GM18505 (cell line): Measurements from ENCODE around the gene CTSL.

Experiments used
- ATAC-seq: cut with Tn5 transposase; IDR thresholded peaks from one replicate; pipeline ENCODE4 v1.9.1; 2021; ENCODE audit not compliant: unreplicated experiment
- POLR2A ChIP-seq: IDR thresholded peaks from 4 replicates; pipeline ENCODE4 v1.6.1; 2011; ENCODE audit warnings: borderline replicate concordance; ENCODE audit not compliant: insufficient read depth, insufficient read length; ENCODE audit errors: extremely low read depth

The CTSL gene

DNA sequence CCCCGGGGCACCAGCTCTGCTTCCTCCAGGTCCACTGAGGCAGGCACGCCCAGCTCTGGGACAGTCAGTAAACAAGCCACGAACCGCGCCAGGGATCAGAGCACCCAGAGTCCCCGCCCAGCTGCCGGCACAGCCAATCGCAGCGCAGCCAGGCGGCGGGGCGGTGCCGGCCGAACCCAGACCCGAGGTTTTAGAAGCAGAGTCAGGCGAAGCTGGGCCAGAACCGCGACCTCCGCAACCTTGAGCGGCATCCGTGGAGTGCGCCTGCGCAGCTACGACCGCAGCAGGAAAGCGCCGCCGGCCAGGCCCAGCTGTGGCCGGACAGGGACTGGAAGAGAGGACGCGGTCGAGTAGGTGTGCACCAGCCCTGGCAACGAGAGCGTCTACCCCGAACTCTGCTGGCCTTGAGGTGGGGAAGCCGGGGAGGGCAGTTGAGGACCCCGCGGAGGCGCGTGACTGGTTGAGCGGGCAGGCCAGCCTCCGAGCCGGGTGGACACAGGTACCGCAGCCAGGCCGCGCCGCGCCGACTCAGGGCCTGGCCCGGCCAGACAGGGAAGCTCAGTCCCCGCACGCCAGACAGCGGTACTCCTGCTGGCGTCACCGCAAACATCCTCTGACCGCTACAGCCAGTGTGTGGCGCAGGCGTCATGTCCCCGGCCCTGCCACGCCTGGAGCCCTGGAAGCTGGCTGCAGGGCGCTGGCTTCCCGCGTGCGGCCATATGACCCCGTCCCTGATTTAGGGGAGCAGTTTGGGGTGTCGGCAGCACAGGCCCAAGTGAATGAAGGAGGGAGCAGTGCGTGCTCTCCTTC, at the start of gene CTSL:
Gene CTSL, plus strand, starts transcription at position 220 of the 810 bp plus-strand sequence. CDS start 1,485 bp downstream, outside the sequence.
- no peak for TF ChIP-seq POLR2A
- peak; percentile 62 for ATAC-seq

DNA sequence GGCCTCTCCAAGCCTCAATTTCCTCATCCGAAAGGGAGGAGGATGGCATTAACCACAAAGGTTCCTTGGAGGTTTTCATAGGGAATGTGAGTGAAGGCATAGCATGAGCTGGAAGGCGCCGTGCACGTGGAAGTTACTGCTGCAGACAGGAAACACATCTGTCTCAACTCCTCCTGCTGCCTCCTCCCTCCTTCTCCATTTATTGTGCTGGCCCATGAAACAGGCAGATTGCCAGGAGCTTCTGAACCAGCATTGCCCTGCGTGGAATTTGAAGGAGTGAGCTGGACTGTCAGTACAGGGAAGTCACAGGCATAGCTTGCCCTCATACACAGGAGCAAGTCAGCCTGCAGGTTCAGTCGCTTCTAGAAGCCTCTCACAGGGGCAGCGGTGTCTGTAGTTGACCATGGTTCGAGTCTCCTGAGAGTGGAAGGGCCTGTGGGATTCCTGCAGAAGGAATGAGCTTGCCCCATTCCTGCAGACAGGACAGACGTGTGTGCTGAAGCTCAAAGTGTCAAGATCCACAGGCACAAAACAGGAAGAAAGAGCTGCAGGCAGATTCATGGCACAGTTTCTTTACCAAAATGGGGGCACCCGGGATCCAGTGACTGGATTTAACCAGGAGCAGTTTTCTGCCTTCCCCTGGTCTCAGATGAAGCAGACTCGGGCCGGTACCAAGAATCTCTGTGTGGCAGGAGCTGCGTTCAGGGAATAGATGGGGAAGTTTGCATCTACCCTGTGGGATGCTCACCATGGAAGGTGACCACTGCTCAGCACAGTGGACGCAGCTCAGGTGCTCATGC, 48.7 kb upstream of the CTSL start:
- no peak for TF ChIP-seq POLR2A
- no peak for ATAC-seq

DNA sequence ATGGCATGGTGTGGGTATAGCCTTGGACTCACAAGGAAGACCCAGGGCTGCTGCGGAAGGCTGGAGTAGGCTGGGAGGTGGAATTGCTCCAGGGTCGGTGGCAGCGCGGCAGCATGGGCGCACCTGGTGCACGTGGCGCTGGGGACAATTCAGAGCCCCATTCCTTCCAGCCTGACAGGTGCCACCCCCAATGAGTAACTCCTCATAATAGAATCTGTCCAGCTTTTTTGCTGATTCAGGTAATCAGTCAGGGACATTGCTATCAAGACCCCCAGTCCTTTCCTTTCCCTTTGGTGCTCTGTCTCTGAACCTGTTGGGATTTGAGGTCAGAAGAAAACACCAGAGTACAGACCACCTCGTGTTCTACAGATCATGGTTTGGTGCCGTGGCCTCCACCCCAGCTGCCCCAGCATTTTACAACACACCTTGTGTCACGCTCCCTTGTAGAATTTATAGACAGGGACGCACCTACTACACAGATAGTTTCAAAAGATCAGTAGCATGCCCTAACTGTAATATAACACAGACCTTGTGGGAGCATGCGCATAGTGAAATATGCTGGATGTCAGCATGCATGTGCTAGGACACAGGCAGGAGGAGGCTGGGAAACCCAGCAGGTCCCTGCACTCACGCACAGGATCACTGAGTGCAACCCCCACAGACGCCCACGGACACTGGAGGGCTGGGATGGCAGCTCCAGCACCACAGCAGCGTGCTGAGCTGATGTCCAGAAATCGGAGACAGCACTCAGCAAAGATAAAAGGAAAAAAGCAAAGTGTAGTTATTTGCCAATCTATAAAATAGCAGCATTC, 47.9 kb upstream of the CTSL start:
- ATAC-seq: no peak

DNA sequence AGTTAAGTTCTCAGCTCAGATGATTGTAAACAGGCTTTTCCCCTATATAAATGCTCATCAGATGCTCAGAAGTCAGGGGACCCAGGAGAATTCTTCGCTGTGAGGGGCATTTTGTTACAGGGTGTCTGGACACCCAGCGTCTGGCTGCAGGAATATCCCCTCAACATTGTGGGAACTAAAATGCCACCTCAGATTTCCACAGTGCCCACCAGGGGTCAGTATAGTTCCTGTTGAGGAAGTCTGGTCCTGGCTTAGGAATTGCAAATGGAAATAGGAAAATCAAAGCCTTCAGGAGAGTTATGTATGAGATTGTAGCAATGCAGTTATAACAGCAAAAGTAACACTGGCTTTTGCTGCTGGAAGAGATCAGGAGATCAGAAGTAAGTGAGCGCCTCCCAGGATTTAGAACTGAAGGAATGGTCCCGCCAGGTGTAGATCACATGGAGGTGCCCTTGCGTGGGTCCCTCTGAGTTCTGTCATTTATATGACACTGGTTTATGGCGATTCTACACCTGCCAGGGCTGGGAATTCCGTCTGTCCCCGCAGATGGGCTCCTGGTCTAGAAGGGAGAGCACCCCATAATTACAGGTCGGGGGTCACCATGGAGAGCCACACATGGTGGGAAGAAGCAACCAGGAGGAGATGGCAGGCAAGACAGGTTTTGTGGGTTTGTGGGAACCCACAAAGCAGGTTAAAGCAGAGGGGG, 47.1 kb upstream of the CTSL start:
- no peak for ATAC-seq
- TF ChIP-seq POLR2A: no peak

More for the DNA sequence above, 47.9 kb upstream of the CTSL start:
- no peak for TF ChIP-seq POLR2A

DNA sequence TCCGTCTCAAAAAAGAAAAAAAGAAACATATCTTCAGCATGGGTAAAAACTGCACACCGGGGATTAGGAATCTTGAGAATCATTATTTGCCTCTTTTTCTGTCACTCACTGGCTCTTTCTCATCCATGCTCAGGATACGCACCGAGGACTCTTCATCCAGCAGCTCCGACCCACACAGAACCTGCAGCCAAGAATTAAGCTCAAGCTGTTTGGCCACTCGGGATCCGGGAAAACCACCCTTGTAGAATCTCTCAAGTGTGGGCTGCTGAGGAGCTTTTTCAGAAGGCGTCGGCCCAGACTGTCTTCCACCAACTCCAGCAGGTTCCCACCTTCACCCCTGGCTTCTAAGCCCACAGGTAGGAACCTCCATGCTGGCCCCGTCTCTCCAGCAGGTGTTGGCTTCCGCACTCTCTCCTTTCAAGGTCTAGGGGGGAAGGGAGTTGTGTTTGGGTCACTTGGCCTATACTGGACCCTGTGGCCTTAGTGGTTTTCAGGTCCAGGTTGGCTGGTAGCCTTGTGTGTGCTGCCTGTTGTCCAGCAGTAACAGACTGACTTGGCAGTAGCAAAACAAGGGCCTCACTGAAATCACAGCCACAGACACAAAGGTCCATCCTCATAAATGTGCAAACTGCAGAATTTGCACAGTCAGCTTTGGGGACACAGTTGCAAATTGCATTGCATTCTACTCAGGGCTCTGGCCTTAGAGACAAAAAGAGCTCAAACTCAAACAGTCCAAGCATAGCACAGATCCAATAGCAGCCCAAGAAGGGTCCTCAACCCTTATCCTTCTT, 44.5 kb upstream of the CTSL start:
- no peak for ATAC-seq
- no peak for TF ChIP-seq POLR2A

DNA sequence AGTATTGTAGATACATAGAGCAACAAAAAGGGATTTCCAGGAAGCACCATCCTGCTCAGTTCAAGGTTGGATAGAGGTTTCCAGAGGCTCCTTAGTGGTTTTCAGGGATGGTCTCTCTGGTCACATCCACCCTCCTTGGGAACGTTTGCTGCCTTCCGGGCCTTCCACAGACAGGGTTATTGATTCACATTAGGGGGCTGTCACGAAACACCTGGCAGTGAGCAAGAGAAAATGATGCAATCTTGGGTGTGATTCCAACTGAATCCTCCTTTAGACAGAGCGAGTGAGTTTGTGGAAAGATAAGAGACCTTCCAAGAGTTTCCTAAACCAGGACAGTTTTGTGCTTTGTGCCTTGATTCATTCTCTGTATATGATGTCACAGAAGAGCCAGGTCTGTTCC, 43.8 kb upstream of the CTSL start:
- TF ChIP-seq POLR2A: no peak
- ATAC-seq: no peak

DNA sequence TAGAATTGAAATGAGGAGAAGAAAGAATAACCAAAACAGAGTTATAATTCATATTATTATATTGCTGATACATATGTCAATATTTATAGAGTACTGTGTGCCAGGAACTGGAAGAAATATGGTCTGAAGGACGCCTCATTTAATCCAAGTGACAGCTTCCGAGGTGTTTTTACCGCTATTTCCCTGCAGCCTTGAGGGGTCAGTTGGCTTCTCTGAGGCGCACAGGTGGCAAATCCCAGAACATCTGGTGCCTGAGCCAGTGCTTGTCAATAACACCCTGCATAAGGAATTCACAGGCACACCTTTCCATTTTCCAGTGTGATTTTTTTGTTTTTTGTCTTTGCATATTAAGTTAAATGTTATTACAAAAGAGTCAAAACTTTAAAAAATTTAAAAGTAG, 43.3 kb upstream of the CTSL start:
- TF ChIP-seq POLR2A: no peak
- no peak for ATAC-seq

DNA sequence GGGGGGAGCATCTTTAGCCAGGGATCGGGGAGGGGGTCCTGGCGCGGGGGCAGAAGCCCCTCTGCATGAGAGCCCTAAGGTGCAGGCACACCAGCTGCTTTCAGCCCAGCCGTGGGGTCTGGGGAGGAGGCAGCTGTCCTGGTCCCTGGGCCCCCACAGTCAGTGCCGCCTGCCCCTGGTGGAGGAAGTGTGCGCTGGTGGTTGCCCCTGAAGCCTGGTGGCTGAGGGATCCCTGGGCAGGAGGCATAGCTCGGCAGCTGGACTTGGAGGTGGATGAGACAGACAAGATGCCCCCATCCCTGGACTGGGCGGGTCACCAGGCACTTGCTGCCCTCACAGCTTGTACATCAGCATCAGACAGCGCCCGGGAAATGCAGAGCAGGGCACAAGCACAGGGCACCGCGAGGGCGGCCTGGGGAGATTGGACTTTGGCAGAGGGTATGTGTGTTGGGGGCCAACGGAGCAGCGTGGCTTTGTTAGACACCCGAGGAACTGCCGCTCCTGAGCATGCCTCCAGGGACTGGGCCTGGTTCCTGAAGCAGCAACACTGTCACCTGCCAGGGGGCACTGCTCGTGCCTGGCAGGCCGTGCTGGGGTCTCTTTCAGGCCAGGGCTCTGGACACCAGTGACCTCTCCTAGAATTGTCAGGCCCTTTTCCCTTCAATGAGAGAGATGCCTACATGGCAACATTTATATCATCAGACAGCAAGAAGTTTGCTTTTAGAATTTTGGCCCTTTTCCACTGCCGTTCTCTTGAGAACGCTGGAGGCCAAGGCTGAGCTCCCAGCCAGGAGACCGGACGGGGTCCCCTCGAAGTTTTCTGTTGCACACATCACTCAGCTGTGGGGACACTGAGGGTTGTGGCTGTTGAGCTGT, 41.9 kb upstream of the CTSL start:
- ATAC-seq: no peak
- no peak for TF ChIP-seq POLR2A

DNA sequence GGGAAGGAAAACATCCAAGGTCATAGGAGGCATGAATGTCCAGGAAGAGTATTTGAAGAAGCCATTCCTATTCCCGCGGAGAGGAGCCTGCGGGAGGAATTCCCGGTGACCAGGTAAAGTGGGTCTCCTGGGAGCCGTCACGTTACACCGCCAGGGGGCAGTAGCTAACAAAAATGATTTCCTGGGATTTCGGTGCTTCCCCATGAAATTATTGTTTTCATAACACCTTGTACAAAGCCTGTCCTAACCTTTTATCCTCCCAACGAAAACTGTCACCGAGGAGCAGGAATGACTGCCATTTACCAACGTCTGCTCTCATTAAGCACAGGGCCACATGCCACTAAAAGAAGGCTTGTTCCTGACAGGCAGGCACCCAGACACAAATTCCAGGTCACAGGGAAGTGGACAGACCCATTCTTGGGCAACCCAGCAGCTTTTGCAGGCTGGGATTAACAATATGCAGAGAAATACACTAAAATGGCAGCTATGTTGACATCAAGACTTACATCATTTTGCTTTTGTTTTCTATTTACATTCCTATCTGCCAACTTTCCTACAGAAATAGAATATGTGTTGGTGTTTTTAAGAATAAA, 41.2 kb upstream of the CTSL start:
- no peak for TF ChIP-seq POLR2A
- no peak for ATAC-seq

DNA sequence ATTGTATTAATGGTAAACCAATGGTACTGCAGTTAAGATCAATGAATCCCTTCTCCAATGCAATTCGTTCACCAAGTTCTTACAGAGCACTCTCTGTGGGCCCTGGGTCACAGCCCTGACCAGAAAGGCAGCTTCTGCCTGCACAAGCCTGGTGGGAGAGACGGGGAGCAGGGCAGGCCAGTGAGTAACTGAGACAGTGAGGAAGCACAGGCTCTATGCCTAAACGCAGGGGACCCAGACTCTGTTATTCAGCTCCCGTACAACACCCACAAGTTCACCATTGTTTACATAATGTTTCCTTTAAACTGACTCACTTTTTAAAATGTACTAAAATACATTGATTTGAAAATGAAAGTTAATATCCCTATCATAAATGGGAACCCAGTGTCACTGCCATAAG, 40.5 kb upstream of the CTSL start:
- ATAC-seq: no peak
- TF ChIP-seq POLR2A: no peak

DNA sequence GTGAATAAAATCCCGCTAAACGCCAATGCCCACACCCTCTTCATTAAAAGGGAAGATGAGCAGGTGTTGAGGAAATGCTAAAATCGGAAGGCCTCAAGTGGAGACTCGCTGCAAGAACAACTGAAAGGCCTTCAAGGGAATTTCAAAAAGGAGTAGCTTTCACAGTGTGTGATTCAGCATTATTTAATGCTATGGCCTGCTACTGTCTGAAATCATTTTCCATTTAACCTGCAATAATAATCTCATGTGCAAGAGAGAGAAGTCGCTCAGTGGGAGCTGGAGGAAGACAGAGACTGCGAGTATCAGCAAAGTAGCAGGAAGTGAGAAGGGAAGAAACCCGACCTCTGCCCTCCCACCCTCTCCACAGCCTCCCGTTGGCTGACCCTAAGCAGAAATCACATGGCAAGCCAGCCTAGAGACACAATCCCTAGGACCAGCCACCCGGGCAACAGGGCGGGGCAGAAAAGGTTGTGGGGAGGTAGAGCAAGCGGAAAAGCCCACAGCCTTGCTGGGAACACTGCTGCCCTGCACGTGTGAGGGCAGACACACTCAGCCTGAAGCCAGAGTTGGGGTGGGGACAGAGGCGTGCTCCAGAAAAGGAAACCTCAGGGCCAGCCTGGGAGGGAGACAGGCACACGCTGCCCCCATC, 39.9 kb upstream of the CTSL start:
- TF ChIP-seq POLR2A: no peak
- ATAC-seq: no peak

DNA sequence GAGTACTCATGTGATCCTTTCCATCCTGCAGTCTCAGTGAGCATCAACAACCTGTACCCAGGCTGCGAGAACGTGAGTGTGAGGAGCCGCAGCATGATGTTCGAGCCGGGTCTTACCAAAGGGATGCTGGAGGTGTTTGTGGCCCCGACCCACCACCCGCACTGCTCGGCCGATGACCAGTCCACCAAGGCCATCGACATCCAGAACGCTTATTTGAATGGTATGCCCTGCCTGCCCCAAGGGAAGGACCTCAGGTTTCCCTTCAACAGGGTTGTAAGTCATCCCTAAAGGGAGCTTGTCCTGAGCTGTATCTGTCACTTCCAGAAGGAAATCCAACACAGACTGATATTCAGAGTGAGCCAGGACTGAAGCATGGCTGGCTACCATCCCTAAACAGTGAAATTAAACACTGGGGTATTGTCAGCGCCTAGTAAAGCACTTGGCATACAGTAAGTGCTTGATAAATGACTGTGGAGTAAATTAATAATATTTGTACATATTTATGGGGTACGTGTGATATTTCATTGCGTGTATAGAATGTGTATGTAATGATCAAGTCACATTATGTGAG, 39.3 kb upstream of the CTSL start:
- ATAC-seq: no peak
- TF ChIP-seq POLR2A: no peak
